OCI-LY7 (cell line): Measurements from ENCODE around the gene ITGA2. TPM values are rescaled to one million over a fixed set of nuclear protein-coding genes. Genes with fewer than 3 reads are reported as not detected.

ENCODE experiments used
- BruUV-seq: library from RNA; stranded (reverse); fragments of 400-500 nt; replicated peaks from 2 replicates; lab custom pipeline; 2021; lab: Mats Ljungman, UMichigan
- CTCF ChIA-PET: fragments of 300-600 bp; sonication (Branson Sonifier 250); formaldehyde crosslinking; loops from one replicate; lab custom pipeline; 2022; ENCODE audit warnings: antibody characterized with exemption; ENCODE audit not compliant: unreplicated experiment; lab: Charles Lee
- POLR2A ChIA-PET: fragments of 300-600 bp; sonication (Branson Sonifier 250); formaldehyde crosslinking; loops from one replicate; lab custom pipeline; 2022; ENCODE audit warnings: antibody characterized with exemption; lab: Charles Lee
- DNase-seq: peaks from one replicate; pipeline ENCODE4 v3.0.0-alpha.2; 2015; ENCODE audit warnings: low spot score
- H2AFZ ChIP-seq: fragments of 200-600 bp; sonication (generic), shearing (Covaris generic); 2 replicates; pipeline ENCODE4 v1.6.1; 2014; ENCODE audit warnings: mild to moderate bottlenecking, antibody characterized with exemption, low read length, moderate library complexity
- H3K27ac ChIP-seq: fragments of 200-600 bp; sonication (generic); 2 replicates; pipeline ENCODE4 v1.5.1; 2014; ENCODE audit warnings: mixed run types, low read depth, mild to moderate bottlenecking, moderate library complexity, low read length, inconsistent platforms; ENCODE audit not compliant: poor library complexity, severe bottlenecking
- H3K36me3 ChIP-seq: fragments of 200-600 bp; sonication (generic); 2 replicates; pipeline ENCODE4 v1.6.1; 2014; ENCODE audit warnings: mild to moderate bottlenecking, antibody characterized with exemption, low read length, moderate library complexity, mixed read lengths; ENCODE audit not compliant: insufficient read depth
- H3K4me1 ChIP-seq: fragments of 200-600 bp; sonication (generic); 2 replicates; pipeline ENCODE4 v1.5.1; 2014; ENCODE audit warnings: mild to moderate bottlenecking, low read length; ENCODE audit not compliant: insufficient read depth, poor library complexity, severe bottlenecking
- H3K4me2 ChIP-seq: fragments of 200-600 bp; sonication (generic); 2 replicates; pipeline ENCODE4 v1.6.1; 2014; ENCODE audit warnings: mild to moderate bottlenecking, low read length
- H3K4me3 ChIP-seq: fragments of 200-600 bp; sonication (generic); 2 replicates; pipeline ENCODE4 v1.5.1; 2014; ENCODE audit warnings: mild to moderate bottlenecking, low read depth, low read length; ENCODE audit not compliant: poor library complexity, severe bottlenecking
- H3K79me2 ChIP-seq: fragments of 200-600 bp; sonication (generic); 2 replicates; pipeline ENCODE4 v1.6.1; 2016; ENCODE audit warnings: low read depth, mild to moderate bottlenecking, low read length, moderate library complexity, mixed read lengths; ENCODE audit not compliant: insufficient read depth
- H3K9me2 ChIP-seq: fragments of 200-600 bp; sonication (generic); 2 replicates; pipeline ENCODE4 v1.6.1; 2016; ENCODE audit warnings: mild to moderate bottlenecking, low read length, mixed read lengths; ENCODE audit not compliant: insufficient read depth
- H3K9me3 ChIP-seq: fragments of 200-600 bp; sonication (generic); 2 replicates; pipeline ENCODE4 v1.6.1; 2014; ENCODE audit warnings: mild to moderate bottlenecking, mixed run types, low read length, mixed read lengths
- H4K20me1 ChIP-seq: fragments of 200-600 bp; sonication (generic); 2 replicates; pipeline ENCODE4 v1.6.1; 2014; ENCODE audit warnings: mild to moderate bottlenecking, antibody characterized with exemption, low read length, moderate library complexity, mixed read lengths; ENCODE audit not compliant: insufficient read depth
- CTCF ChIP-seq: fragments of 200-600 bp; sonication (generic); conservative IDR thresholded peaks from 2 replicates; pipeline ENCODE4 v1.5.1; 2014; ENCODE audit warnings: mild to moderate bottlenecking, antibody characterized with exemption, low read length, moderate library complexity, mixed read lengths
- EZH2phosphoT487 ChIP-seq: fragments of 200-600 bp; sonication (generic); IDR thresholded peaks from 2 replicates; pipeline ENCODE4 v1.6.1; 2018; ENCODE audit warnings: low read depth, borderline replicate concordance, mild to moderate bottlenecking, mixed run types, antibody characterized with exemption, low read length, moderate library complexity, mixed read lengths
- intact Hi-C: fragments of 100-400 bp; cut with micrococcal nuclease; formaldehyde crosslinking; loops from one replicate; pipeline ENCODE4 v1.10.0; 2022; ENCODE audit not compliant: unreplicated experiment
- total RNA-seq, 2 experiments: library from RNA; depleted of rRNA in 1 of 2; stranded (reverse); fragments of >200 nt in 1 of 2; shearing (Covaris generic) in 1 of 2; gene quantifications; 2 replicates each; pipeline ENCODE4 v1.2.3, GENCODE V29; 2014 to 2022

ITGA2 gene
- total RNA-seq, 2 experiments from 2014 or later, result not detected

GRCh38 chr5:53076014-53076583 is 86.9 kb downstream of the ITGA2 start:
- no peaks in the 10 kb centered on the region for H3K9me3 ChIP-seq
- no peaks in the 10 kb centered on the region for H3K9me2 ChIP-seq
- H3K4me1 ChIP-seq, result no peaks in the 10 kb centered on the region
- H3K27ac ChIP-seq, result no peak overlapping the region
- no peaks in the 10 kb centered on the region for H3K79me2 ChIP-seq
- intact Hi-C loops, result no loop called here
- no peak overlapping the region for H3K4me3 ChIP-seq
- no peaks in the 10 kb centered on the region for H4K20me1 ChIP-seq
- POLR2A ChIA-PET, result no interaction called here
- no peak overlapping the region for H2AFZ ChIP-seq
- CTCF ChIA-PET, result no interaction called here
- no peak for DNase-seq
- TF ChIP-seq CTCF (no peak), EZH2phosphoT487 (no peak)
- no peak overlapping the region for H3K4me2 ChIP-seq
- BruUV-seq, result no TSS peak
- no peaks in the 10 kb centered on the region for H3K36me3 ChIP-seq

GRCh38 chr5:53080271-53080670 is 91.1 kb downstream of the ITGA2 start:
- H3K4me3 ChIP-seq, result no peak overlapping the region
- H3K27ac ChIP-seq, result no peak overlapping the region
- no peaks in the 10 kb centered on the region for H3K4me1 ChIP-seq
- H2AFZ ChIP-seq, result no peak overlapping the region
- POLR2A ChIA-PET, result no interaction called here
- H3K9me3 ChIP-seq, result no peaks in the 10 kb centered on the region
- intact Hi-C loops, result no loop called here
- CTCF ChIA-PET, result no interaction called here
- H3K4me2 ChIP-seq, result no peak overlapping the region
- TF ChIP-seq CTCF, result no peak
- no peak for TF ChIP-seq EZH2phosphoT487
- H3K79me2 ChIP-seq, result no peaks in the 10 kb centered on the region
- no peaks in the 10 kb centered on the region for H4K20me1 ChIP-seq
- no peak for DNase-seq
- H3K9me2 ChIP-seq, result no peaks in the 10 kb centered on the region
- BruUV-seq, result no TSS peak
- no peaks in the 10 kb centered on the region for H3K36me3 ChIP-seq

- Histone ChIP-seq H2AFZ (no peak overlapping the region), H3K9me2 (no peaks in the 10 kb centered on the region), H3K36me3 (no peaks in the 10 kb centered on the region), H3K4me1 (no peaks in the 10 kb centered on the region), H3K4me2 (no peak overlapping the region), H3K9me3 (no peaks in the 10 kb centered on the region), H3K79me2 (no peaks in the 10 kb centered on the region), H4K20me1 (no peaks in the 10 kb centered on the region), H3K27ac (no peak overlapping the region), H3K4me3 (no peak overlapping the region)
- no peak for DNase-seq
- TF ChIP-seq EZH2phosphoT487 (no peak), CTCF (no peak)
- ChIA-PET CTCF (no interaction called here), POLR2A (no interaction called here)
- no TSS peak for BruUV-seq
- intact Hi-C loops, result no loop called here
These were observed 94.8 kb downstream of the ITGA2 start for GRCh38 chr5:53083927-53084326.
